ENCODE data around the gene RAB18.
"Not testable (repeated sequence)": the region's sequence is repeated elsewhere in the genome, so short reads cannot be mapped to it uniquely, and the experiment has no call there.

Gene RAB18

GRCh38 chr10:27490807-27491206, 13.3 kb upstream of the RAB18 start:
- no peak for DNase-seq (ENCODE audit: low read depth, low spot score)
- no peaks in the 10 kb centered on the region for H3K4me1 ChIP-seq (ENCODE audit: insufficient read depth, insufficient read length)
- no peak overlapping the region for H3K9ac ChIP-seq (ENCODE audit: insufficient read length, low read depth)
- H3K27me3 ChIP-seq (ENCODE audit: insufficient read depth, insufficient read length), result no peaks in the 10 kb centered on the region
- H3K4me3 ChIP-seq (ENCODE audit: insufficient read length, low read depth), result no peak overlapping the region
- no peak for TF ChIP-seq YY1 (IDR thresholded peaks at IDR 0.05; ENCODE audit: insufficient read depth, insufficient read length)
- TF ChIP-seq SUZ12 (IDR thresholded peaks at IDR 0.05; ENCODE audit: extremely low read depth, insufficient read depth, insufficient read length), result no peak
- TF ChIP-seq ZNF274 (IDR thresholded peaks at IDR 0.05; ENCODE audit: low read depth, low read length), result no peak
- H3K9me3 ChIP-seq (ENCODE audit: insufficient read depth, low read length), result peaks cover 23% of the 10 kb centered on the region
- H3K36me3 ChIP-seq (ENCODE audit: insufficient read depth, insufficient read length, low read length), result no peaks in the 10 kb centered on the region

- Histone ChIP-seq H3K9ac (ENCODE audit: insufficient read length, low read depth) (no peak overlapping the region), H3K4me1 (ENCODE audit: insufficient read depth, insufficient read length) (no peaks in the 10 kb centered on the region), H3K9me3 (ENCODE audit: insufficient read depth, low read length) (peaks cover 23% of the 10 kb centered on the region), H3K4me3 (ENCODE audit: insufficient read length, low read depth) (no peak overlapping the region), H3K27me3 (ENCODE audit: insufficient read depth, insufficient read length) (no peaks in the 10 kb centered on the region), H3K36me3 (ENCODE audit: insufficient read depth, insufficient read length, low read length) (no peaks in the 10 kb centered on the region)
- TF ChIP-seq YY1 (IDR thresholded peaks at IDR 0.05; ENCODE audit: insufficient read depth, insufficient read length) (no peak), SUZ12 (IDR thresholded peaks at IDR 0.05; ENCODE audit: extremely low read depth, insufficient read depth, insufficient read length) (no peak), ZNF274 (IDR thresholded peaks at IDR 0.05; ENCODE audit: low read depth, low read length) (no peak)
- no peak for DNase-seq (ENCODE audit: low read depth, low spot score)
Observed at GRCh38 chr10:27494116-27494805, 9.8 kb upstream of the RAB18 start.

DNA sequence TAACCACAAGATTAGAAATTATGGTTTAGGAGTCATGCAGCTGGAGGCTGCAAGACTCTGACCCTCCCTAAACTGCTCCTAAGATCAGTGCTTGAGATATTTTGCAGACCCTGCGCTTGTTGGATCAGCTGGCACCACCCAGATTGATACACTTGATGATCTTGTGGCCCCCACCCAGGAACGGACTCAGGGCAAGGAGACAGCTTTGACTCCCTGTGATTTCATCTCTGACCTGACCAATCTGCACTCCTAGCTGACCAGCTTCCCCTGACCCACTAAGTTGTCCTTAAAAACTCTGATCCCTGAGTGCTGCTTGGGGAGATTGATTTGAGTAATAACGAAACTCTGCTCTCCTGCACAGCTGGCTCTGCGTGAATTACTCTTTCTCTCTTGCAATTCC, 8.0 kb upstream of the RAB18 start:
- Histone ChIP-seq H3K36me3 (ENCODE audit: insufficient read depth, insufficient read length, low read length) (no peaks in the 10 kb centered on the region), H3K9me3 (ENCODE audit: insufficient read depth, low read length) (peaks cover 9% of the 10 kb centered on the region; the same call in 1 of the 2 replicates), H3K9ac (ENCODE audit: insufficient read length, low read depth) (no peak overlapping the region), H3K4me1 (ENCODE audit: insufficient read depth, insufficient read length) (no peaks in the 10 kb centered on the region), H3K4me3 (ENCODE audit: insufficient read length, low read depth) (no peak overlapping the region), H3K27me3 (ENCODE audit: insufficient read depth, insufficient read length) (no peaks in the 10 kb centered on the region)
- TF ChIP-seq YY1 (IDR thresholded peaks at IDR 0.05; ENCODE audit: insufficient read depth, insufficient read length), result no peak
- TF ChIP-seq SUZ12 (IDR thresholded peaks at IDR 0.05; ENCODE audit: extremely low read depth, insufficient read depth, insufficient read length), result no peak
- no peak for TF ChIP-seq ZNF274 (IDR thresholded peaks at IDR 0.05; ENCODE audit: low read depth, low read length)
- no peak for DNase-seq (ENCODE audit: low read depth, low spot score)

GRCh38 chr10:27500096-27500495, 4.0 kb upstream of the RAB18 start:
- Histone ChIP-seq H3K4me3 (ENCODE audit: insufficient read length, low read depth) (no peak overlapping the region), H3K9me3 (ENCODE audit: insufficient read depth, low read length) (no peaks in the 10 kb centered on the region)
- no peak for TF ChIP-seq SUZ12 (IDR thresholded peaks at IDR 0.05; ENCODE audit: extremely low read depth, insufficient read depth, insufficient read length)
- no peak for TF ChIP-seq ZNF274 (IDR thresholded peaks at IDR 0.05; ENCODE audit: low read depth, low read length)
- TF ChIP-seq YY1 (IDR thresholded peaks at IDR 0.05; ENCODE audit: insufficient read depth, insufficient read length), result no peak

GRCh38 chr10:27500886-27501285, 3.2 kb upstream of the RAB18 start:
- no peaks in the 10 kb centered on the region for H3K27me3 ChIP-seq (ENCODE audit: insufficient read depth, insufficient read length)
- TF ChIP-seq YY1 (IDR thresholded peaks at IDR 0.05; ENCODE audit: insufficient read depth, insufficient read length), result no peak
- TF ChIP-seq SUZ12 (IDR thresholded peaks at IDR 0.05; ENCODE audit: extremely low read depth, insufficient read depth, insufficient read length), result no peak
- TF ChIP-seq ZNF274 (IDR thresholded peaks at IDR 0.05; ENCODE audit: low read depth, low read length), result no peak
- H3K36me3 ChIP-seq (ENCODE audit: insufficient read depth, insufficient read length, low read length), result peaks cover 4% of the 10 kb centered on the region
- DNase-seq (ENCODE audit: low read depth, low spot score), result no peak
- peaks cover 5% of the 10 kb centered on the region for H3K4me1 ChIP-seq (ENCODE audit: insufficient read depth, insufficient read length)
- no peaks in the 10 kb centered on the region for H3K9me3 ChIP-seq (ENCODE audit: insufficient read depth, low read length)
- no peak overlapping the region for H3K4me3 ChIP-seq (ENCODE audit: insufficient read length, low read depth)
- H3K9ac ChIP-seq (ENCODE audit: insufficient read length, low read depth), result no peak overlapping the region

More at GRCh38 chr10:27500096-27500495, 4.0 kb upstream of the RAB18 start:
- Histone ChIP-seq H3K4me1 (ENCODE audit: insufficient read depth, insufficient read length) (peaks cover 5% of the 10 kb centered on the region), H3K36me3 (ENCODE audit: insufficient read depth, insufficient read length, low read length) (no peaks in the 10 kb centered on the region), H3K27me3 (ENCODE audit: insufficient read depth, insufficient read length) (no peaks in the 10 kb centered on the region), H3K9ac (ENCODE audit: insufficient read length, low read depth) (no peak overlapping the region)
- DNase-seq (ENCODE audit: low read depth, low spot score), result no peak

DNA sequence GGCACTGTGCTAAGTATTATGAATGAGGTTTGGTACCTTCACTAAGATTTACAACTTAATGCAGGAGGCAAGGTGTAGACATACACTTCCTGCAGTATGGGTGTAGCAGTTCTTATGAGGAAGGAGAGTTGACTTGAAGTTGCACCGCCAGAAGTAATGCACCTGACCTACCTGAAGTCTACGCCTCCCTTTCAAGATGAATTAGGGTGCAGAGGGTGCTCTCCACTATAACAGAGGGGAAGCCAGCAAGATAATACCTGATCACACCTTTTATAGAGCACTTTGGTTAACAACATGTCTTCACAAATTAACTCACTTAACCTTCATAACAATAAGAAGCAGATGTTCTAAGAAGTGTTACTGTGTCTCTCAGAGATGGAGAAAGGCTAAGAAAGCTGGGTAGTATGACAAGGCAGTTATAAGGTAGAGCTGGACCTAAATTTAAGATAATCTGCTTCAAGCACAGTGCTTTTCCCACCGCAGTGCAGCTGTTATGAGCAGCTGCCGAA, 552 bp upstream of the RAB18 start:
- H3K36me3 ChIP-seq (ENCODE audit: insufficient read depth, insufficient read length, low read length), result peaks cover 11% of the 10 kb centered on the region
- H3K9me3 ChIP-seq (ENCODE audit: insufficient read depth, low read length), result no peaks in the 10 kb centered on the region
- no peak for DNase-seq (ENCODE audit: low read depth, low spot score)
- no peaks in the 10 kb centered on the region for H3K27me3 ChIP-seq (ENCODE audit: insufficient read depth, insufficient read length)
- H3K4me3 ChIP-seq (ENCODE audit: insufficient read length, low read depth), result peak overlapping the region; percentile 97
- TF ChIP-seq ZNF274 (IDR thresholded peaks at IDR 0.05; ENCODE audit: low read depth, low read length) (no peak), YY1 (IDR thresholded peaks at IDR 0.05; ENCODE audit: insufficient read depth, insufficient read length) (no peak), SUZ12 (IDR thresholded peaks at IDR 0.05; ENCODE audit: extremely low read depth, insufficient read depth, insufficient read length) (no peak)
- peak overlapping the region; percentile 99 for H3K9ac ChIP-seq (ENCODE audit: insufficient read length, low read depth)
- peaks cover 5% of the 10 kb centered on the region for H3K4me1 ChIP-seq (ENCODE audit: insufficient read depth, insufficient read length)

DNA sequence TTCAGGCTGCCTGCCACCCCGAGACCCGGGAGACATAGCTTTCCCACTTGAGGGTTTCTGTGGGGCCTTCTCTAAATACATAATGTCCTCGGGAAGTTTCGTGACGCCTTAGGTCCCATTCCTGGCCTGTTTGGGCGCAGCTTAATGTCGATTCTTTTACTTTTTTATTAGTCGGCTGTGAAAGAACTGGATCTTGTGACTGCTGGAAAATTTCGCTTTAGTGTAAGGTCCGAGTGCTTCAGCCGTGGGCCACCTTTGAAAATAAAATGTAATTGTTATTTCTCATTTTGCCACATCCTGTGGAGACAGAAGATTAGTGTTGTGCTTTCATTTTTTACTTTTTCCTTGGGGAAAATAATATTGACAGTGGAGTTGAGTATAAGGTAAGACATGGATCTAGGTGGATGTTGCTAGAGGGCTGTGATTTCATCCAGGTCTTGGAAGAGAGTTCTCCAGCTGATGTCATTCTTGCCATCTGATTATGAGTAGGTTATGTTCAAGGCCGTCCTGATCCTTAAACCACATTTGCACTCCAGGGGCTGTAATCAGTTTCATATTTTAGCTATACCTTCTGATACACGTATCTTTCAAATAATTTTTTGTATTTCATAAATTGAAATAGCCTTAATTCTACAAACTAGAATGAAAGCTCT, 830 bp downstream of the RAB18 start:
- TF ChIP-seq ZNF274 (IDR thresholded peaks at IDR 0.05; ENCODE audit: low read depth, low read length) (no peak), SUZ12 (IDR thresholded peaks at IDR 0.05; ENCODE audit: extremely low read depth, insufficient read depth, insufficient read length) (no peak), YY1 (IDR thresholded peaks at IDR 0.05; ENCODE audit: insufficient read depth, insufficient read length) (no peak)
- Histone ChIP-seq H3K9ac (ENCODE audit: insufficient read length, low read depth) (peak overlapping the region; percentile 99), H3K9me3 (ENCODE audit: insufficient read depth, low read length) (no peaks in the 10 kb centered on the region), H3K27me3 (ENCODE audit: insufficient read depth, insufficient read length) (no peaks in the 10 kb centered on the region), H3K4me1 (ENCODE audit: insufficient read depth, insufficient read length) (peaks cover 5% of the 10 kb centered on the region), H3K36me3 (ENCODE audit: insufficient read depth, insufficient read length, low read length) (peaks cover 20% of the 10 kb centered on the region), H3K4me3 (ENCODE audit: insufficient read length, low read depth) (peak overlapping the region; percentile 97)
- no peak for DNase-seq (ENCODE audit: low read depth, low spot score)

GRCh38 chr10:27505537-27505936, 1.4 kb downstream of the RAB18 start:
- not testable (repeated sequence) for H3K4me3 ChIP-seq (ENCODE audit: insufficient read length, low read depth); DNase-seq (ENCODE audit: low read depth, low spot score); H3K27me3 ChIP-seq (ENCODE audit: insufficient read depth, insufficient read length); H3K4me1 ChIP-seq (ENCODE audit: insufficient read depth, insufficient read length); H3K9ac ChIP-seq (ENCODE audit: insufficient read length, low read depth); H3K9me3 ChIP-seq (ENCODE audit: insufficient read depth, low read length)
- H3K36me3 ChIP-seq (ENCODE audit: insufficient read depth, insufficient read length, low read length), result peaks cover 26% of the 10 kb centered on the region

All from NT2/D1 (cell line).